ENCODE data around the gene IRAK2.

IRAK2 gene

DNA sequence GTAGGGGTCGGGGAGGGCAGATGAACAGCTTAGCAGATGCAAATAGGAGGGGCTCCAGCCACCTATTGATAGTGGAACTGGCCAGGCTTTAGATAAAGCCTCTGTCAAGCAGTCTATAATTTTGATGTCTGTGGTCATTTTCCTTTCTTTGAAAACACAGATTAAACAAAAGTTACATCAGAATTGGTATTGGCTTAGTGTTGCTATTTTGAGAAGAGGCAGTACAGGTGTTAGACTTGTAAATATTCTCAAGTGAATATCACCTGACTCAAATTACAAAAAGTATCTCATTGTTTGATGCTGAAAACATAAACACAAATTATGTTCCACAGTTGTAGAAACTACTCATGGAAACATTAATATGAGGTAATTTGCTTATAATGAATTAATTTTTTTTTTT lies 109.9 kb downstream of the IRAK2 start:
- Histone ChIP-seq H3K4me1 (ENCODE audit: control insufficient read depth, insufficient read depth, low read length, poor library complexity, severe bottlenecking) (no peaks in the 10 kb centered on the region), H3K36me3 (ENCODE audit: control insufficient read depth, insufficient read depth, low read length) (peaks cover 67% of the 10 kb centered on the region), H3K4me3 (ENCODE audit: extremely low read depth, insufficient read depth, low read length, poor library complexity, severe bottlenecking) (no peak overlapping the region), H3K9me3 (ENCODE audit: control insufficient read depth, low read length) (no peaks in the 10 kb centered on the region), H3K27ac (ENCODE audit: low read depth, low read length, severe bottlenecking) (no peak overlapping the region)
- WGBS, 2 experiments (ENCODE audit: insufficient coverage in 2 of 2), result 100% methylated on average over 1 of the region's 1 CpG; no CpG with 5 or more reads in 1 of the 2 experiments

DNA sequence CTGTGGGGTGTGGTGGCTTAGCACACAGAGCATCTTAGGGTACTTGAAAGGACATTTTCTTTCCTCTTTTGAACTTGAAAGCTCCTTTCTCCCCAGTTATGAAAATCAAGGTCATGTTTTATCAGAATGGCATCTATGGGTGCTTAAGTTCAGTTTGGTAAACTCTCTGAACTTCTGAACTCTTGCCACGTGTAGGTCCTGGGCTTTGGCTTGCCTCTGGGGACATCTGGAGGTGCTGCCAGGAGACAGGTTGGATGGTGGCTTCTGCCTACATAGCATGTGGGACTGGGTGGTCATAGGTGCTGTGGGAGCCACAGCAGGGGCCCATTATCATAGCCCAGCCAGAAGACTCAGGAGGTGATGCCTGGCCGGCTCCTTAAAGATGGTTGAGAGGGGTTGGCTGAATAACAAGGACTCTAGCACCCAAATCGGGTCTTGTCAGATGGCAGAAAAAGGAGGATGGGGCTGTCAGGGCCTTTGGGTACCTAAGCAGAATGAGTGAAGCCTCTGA lies 112.5 kb downstream of the IRAK2 start:
- no peaks in the 10 kb centered on the region for H3K4me1 ChIP-seq (ENCODE audit: control insufficient read depth, insufficient read depth, low read length, poor library complexity, severe bottlenecking)
- no peak overlapping the region for H3K4me3 ChIP-seq (ENCODE audit: extremely low read depth, insufficient read depth, low read length, poor library complexity, severe bottlenecking)
- no peaks in the 10 kb centered on the region for H3K9me3 ChIP-seq (ENCODE audit: control insufficient read depth, low read length)
- peaks cover 63% of the 10 kb centered on the region for H3K36me3 ChIP-seq (ENCODE audit: control insufficient read depth, insufficient read depth, low read length)
- no peak overlapping the region for H3K27ac ChIP-seq (ENCODE audit: low read depth, low read length, severe bottlenecking)
- 100% methylated on average over 3 of the region's 3 CpGs for WGBS, 2 experiments (ENCODE audit: insufficient coverage in 2 of 2)

DNA sequence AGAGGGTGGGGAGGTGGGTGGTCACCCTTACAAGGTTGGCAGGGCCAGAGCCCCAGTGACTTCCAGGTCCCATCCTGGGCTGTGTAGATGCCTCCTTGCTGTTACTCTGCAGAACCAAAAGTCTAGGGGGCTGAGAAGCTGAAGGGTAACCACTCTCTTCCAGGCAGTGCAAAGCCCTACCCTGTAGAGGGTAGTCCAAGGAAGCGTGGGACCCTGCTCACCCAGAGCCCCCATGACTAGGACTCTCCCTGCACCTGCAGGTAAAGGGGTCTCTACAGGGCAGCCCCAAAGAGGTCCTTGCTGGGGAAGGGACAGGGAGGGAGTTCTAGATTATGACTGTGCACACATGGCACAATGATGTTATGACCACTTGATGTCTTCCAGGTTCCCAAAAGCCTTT lies 113.8 kb downstream of the IRAK2 start:
- Histone ChIP-seq H3K4me3 (ENCODE audit: extremely low read depth, insufficient read depth, low read length, poor library complexity, severe bottlenecking) (no peak overlapping the region), H3K4me1 (ENCODE audit: control insufficient read depth, insufficient read depth, low read length, poor library complexity, severe bottlenecking) (no peaks in the 10 kb centered on the region), H3K27ac (ENCODE audit: low read depth, low read length, severe bottlenecking) (no peak overlapping the region), H3K36me3 (ENCODE audit: control insufficient read depth, insufficient read depth, low read length) (peaks cover 65% of the 10 kb centered on the region), H3K9me3 (ENCODE audit: control insufficient read depth, low read length) (no peaks in the 10 kb centered on the region)
- 100% methylated on average over 1 of the region's 1 CpG; no CpG with 5 or more reads in 1 of the 2 experiments for WGBS, 2 experiments (ENCODE audit: insufficient coverage in 2 of 2)

DNA sequence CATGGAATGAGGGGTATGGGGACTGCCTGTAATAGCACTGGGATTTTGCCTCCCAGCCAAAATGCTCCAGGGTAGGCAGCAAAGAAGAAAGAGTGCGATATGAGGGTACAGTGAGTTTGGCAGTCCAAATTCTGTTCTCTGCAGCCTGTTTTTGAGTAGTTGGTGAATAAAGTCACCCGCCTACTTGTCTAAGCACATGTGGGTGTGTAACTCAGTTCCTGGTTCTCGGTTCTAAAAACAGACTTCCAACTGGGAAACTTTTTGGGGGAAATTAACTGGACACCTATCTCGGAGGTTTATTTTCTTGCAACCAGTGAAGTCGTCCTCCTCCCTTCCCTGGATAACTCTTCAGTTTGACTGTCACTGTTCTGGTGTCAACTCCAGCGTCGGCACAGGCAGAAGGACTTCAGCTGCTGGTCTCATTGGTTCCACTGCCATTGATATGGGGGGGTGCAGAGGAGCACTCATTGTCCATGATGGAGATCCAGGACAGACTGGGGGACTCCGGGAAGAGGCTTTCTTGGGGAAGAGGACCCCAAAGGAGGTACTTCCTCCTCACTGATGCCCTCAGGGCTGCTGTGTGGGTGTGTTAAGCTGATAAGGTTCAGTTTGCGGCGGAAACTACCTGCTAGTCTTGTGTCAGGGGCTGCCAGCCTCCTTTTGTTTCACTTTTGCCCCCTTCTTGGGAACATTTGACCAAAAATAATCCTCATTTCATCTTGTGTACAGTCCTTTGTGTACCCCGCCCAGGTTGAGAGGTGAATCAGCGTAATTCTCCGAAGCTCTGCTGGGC lies 114.9 kb downstream of the IRAK2 start:
- Histone ChIP-seq H3K27ac (ENCODE audit: low read depth, low read length, severe bottlenecking) (no peak overlapping the region), H3K4me3 (ENCODE audit: extremely low read depth, insufficient read depth, low read length, poor library complexity, severe bottlenecking) (no peak overlapping the region), H3K4me1 (ENCODE audit: control insufficient read depth, insufficient read depth, low read length, poor library complexity, severe bottlenecking) (no peaks in the 10 kb centered on the region), H3K9me3 (ENCODE audit: control insufficient read depth, low read length) (no peaks in the 10 kb centered on the region), H3K36me3 (ENCODE audit: control insufficient read depth, insufficient read depth, low read length) (peaks cover 66% of the 10 kb centered on the region)
- 92 to 94% methylated on average over 9 to 11 of the region's 13 CpGs for WGBS, 2 experiments (ENCODE audit: insufficient coverage in 2 of 2)

DNA sequence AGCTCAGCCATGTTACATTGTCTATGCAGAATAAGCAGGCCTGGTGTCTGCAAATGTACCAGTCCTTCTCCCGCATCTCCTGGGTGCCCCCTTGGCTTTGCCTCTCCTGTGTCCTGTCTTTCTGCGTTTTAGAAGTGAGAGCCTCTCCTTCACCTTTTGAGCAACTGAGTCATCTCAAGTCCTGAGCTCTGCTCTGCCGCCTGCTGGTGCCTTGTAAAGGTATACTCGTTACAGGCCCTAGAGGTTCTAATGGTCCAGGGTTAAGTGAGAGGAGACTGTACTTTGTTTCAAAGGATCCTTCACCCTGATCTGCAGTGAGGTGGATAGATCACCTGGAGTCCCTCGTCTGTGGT lies 115.4 kb downstream of the IRAK2 start:
- no peak overlapping the region for H3K4me3 ChIP-seq (ENCODE audit: extremely low read depth, insufficient read depth, low read length, poor library complexity, severe bottlenecking)
- no peaks in the 10 kb centered on the region for H3K9me3 ChIP-seq (ENCODE audit: control insufficient read depth, low read length)
- WGBS, 2 experiments (ENCODE audit: insufficient coverage in 2 of 2), result 88 to 94% methylated on average over 3 to 5 of the region's 5 CpGs
- H3K27ac ChIP-seq (ENCODE audit: low read depth, low read length, severe bottlenecking), result no peak overlapping the region
- H3K4me1 ChIP-seq (ENCODE audit: control insufficient read depth, insufficient read depth, low read length, poor library complexity, severe bottlenecking), result no peaks in the 10 kb centered on the region
- H3K36me3 ChIP-seq (ENCODE audit: control insufficient read depth, insufficient read depth, low read length), result peaks cover 68% of the 10 kb centered on the region

DNA sequence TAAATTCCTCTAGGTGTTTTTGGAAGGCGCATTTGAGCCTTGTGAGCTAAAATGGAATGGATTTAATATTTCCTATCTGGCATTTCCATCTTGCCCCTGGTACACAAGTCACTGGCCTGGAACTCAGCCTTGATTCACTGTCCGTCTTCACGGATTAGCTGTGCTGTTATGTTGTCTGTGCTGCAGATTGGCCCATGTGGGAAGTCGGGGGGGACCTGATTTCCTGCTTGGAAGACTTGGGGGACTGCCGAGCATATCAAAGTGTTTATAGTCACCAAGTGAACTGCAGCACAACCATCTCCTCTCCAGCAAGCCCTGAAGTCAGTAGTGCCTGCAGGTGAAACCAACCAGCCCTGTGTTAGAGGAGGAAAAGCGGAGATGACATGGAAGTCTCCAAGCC lies 115.9 kb downstream of the IRAK2 start:
- Histone ChIP-seq H3K9me3 (ENCODE audit: control insufficient read depth, low read length) (no peaks in the 10 kb centered on the region), H3K4me1 (ENCODE audit: control insufficient read depth, insufficient read depth, low read length, poor library complexity, severe bottlenecking) (no peaks in the 10 kb centered on the region), H3K27ac (ENCODE audit: low read depth, low read length, severe bottlenecking) (no peak overlapping the region), H3K36me3 (ENCODE audit: control insufficient read depth, insufficient read depth, low read length) (peaks cover 67% of the 10 kb centered on the region), H3K4me3 (ENCODE audit: extremely low read depth, insufficient read depth, low read length, poor library complexity, severe bottlenecking) (no peak overlapping the region)
- 88 to 100% methylated on average over 3 to 4 of the region's 6 CpGs for WGBS, 2 experiments (ENCODE audit: insufficient coverage in 2 of 2)

DNA sequence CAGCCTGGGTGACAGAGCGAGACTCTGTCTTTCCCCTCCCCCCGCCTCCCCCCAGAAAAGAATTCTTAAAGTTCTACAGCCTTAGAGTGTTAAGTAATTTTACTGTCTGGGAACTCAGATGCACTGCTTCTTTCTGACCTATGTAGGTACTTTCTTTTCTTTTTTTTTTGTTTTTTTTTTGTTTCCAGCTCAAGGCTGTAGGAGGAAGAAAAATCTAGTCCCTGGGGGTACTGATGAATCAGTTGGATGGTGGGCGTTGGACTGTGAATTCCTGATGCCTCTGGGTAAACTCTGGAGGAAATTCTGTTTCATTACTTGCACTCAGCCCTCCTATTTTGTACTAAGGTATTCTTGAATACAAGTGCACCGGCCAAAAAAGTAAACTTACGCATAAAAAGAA lies 117.2 kb downstream of the IRAK2 start:
- H3K27ac ChIP-seq (ENCODE audit: low read depth, low read length, severe bottlenecking), result no peak overlapping the region
- H3K4me1 ChIP-seq (ENCODE audit: control insufficient read depth, insufficient read depth, low read length, poor library complexity, severe bottlenecking), result peaks cover 6% of the 10 kb centered on the region
- H3K36me3 ChIP-seq (ENCODE audit: control insufficient read depth, insufficient read depth, low read length), result peaks cover 64% of the 10 kb centered on the region
- WGBS, 2 experiments (ENCODE audit: insufficient coverage in 2 of 2), result 95% methylated on average over 3 of the region's 5 CpGs; no CpG with 5 or more reads in 1 of the 2 experiments
- no peak overlapping the region for H3K4me3 ChIP-seq (ENCODE audit: extremely low read depth, insufficient read depth, low read length, poor library complexity, severe bottlenecking)
- no peaks in the 10 kb centered on the region for H3K9me3 ChIP-seq (ENCODE audit: control insufficient read depth, low read length)

DNA sequence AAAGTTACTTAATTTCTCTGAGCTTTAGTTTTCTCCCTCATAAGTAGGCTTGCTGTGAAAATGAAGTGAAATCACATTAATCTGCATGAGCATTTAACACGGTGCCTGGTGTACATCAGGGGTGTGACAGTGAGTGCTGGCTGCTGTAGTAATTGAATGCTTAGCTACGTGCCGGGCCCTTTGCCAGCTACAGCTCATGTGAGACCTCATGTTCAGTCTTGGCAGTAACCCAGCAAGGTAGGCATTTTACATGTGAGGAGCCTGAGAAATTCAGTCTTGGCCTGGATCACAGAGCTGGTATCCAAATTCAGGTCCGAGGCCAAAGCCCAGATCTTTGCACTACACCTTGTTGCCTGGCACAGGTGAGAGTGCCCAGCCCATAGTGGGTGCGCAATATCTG lies 118.9 kb downstream of the IRAK2 start:
- Histone ChIP-seq H3K4me3 (ENCODE audit: extremely low read depth, insufficient read depth, low read length, poor library complexity, severe bottlenecking) (no peak overlapping the region), H3K4me1 (ENCODE audit: control insufficient read depth, insufficient read depth, low read length, poor library complexity, severe bottlenecking) (peaks cover 6% of the 10 kb centered on the region), H3K9me3 (ENCODE audit: control insufficient read depth, low read length) (no peaks in the 10 kb centered on the region), H3K36me3 (ENCODE audit: control insufficient read depth, insufficient read depth, low read length) (peaks cover 65% of the 10 kb centered on the region), H3K27ac (ENCODE audit: low read depth, low read length, severe bottlenecking) (no peak overlapping the region)
- 100% methylated on average over 5 of the region's 5 CpGs for WGBS, 2 experiments (ENCODE audit: insufficient coverage in 2 of 2)

DNA sequence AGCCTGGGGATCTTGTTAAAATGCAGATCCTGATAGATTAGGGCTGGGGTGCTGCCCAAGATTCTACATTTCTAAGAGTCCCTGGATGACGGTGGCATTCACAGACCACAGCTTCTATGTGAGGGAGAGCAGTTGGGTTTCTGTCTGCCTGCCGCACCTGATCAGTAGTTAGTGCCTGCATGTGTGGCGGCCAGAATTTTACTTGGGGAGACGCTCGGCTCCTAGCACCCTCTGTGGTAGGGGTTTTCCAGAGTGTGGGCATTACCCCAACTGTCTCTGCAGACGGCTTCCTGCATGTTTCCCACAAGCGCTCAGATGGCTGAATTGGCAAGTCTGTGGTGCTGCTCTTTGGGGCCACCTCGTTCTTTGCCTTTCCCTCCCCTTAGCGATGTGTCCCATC lies 119.8 kb downstream of the IRAK2 start:
- Histone ChIP-seq H3K36me3 (ENCODE audit: control insufficient read depth, insufficient read depth, low read length) (peaks cover 57% of the 10 kb centered on the region), H3K4me1 (ENCODE audit: control insufficient read depth, insufficient read depth, low read length, poor library complexity, severe bottlenecking) (peaks cover 6% of the 10 kb centered on the region), H3K4me3 (ENCODE audit: extremely low read depth, insufficient read depth, low read length, poor library complexity, severe bottlenecking) (no peak overlapping the region), H3K27ac (ENCODE audit: low read depth, low read length, severe bottlenecking) (no peak overlapping the region), H3K9me3 (ENCODE audit: control insufficient read depth, low read length) (no peaks in the 10 kb centered on the region)
- 85 to 92% methylated on average over 9 of the region's 9 CpGs for WGBS, 2 experiments (ENCODE audit: insufficient coverage in 2 of 2)

DNA sequence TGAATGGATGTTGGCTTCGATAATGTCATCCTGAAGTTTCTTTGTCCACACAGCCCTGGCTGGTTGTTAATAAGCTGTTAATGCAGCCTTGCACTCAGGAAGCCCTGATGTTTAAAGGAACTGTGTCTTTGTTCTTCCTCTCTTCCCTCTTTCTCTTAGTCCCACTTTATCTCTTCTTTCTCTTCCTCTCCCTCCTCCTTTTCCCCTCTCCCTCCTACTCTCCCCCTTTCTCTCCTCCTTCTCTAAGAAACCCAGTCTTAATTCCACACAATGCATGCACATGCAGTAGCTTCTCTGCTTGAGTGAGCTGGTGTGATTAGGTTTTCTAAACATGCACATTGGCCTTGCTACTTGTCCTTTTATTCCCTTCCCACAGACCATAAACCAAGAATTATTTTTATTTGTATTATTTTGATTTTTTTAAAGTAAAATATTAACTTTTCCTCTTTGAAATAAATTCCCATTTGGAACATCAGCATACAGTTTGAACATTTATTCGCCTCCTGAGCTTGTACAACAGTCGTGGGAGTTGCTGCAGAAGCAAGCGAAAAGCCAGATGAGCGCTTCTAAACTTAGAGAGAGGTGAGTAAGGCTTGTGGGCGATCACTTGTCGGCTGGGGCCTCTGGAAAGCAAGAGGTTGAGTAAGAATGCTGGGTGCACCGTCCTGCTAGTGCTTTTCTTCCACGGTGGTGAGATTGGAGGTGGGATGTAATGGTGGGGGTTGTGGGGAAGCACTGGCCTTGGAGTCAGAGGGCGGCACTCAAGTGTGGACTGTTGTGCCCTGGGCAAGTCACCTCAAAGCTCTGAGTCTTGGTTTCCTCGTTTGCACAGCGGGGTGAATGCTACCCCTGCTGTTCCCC lies 120.8 kb downstream of the IRAK2 start:
- Histone ChIP-seq H3K9me3 (ENCODE audit: control insufficient read depth, low read length) (no peaks in the 10 kb centered on the region), H3K27ac (ENCODE audit: low read depth, low read length, severe bottlenecking) (no peak overlapping the region), H3K36me3 (ENCODE audit: control insufficient read depth, insufficient read depth, low read length) (peaks cover 53% of the 10 kb centered on the region), H3K4me1 (ENCODE audit: control insufficient read depth, insufficient read depth, low read length, poor library complexity, severe bottlenecking) (peaks cover 6% of the 10 kb centered on the region), H3K4me3 (ENCODE audit: extremely low read depth, insufficient read depth, low read length, poor library complexity, severe bottlenecking) (no peak overlapping the region)
- 94 to 96% methylated on average over 7 to 10 of the region's 12 CpGs for WGBS, 2 experiments (ENCODE audit: insufficient coverage in 2 of 2)

All from mesodermal cell (in vitro differentiated cells).